DMS79 (cell line): ENCODE measurements around the gene CPM.

Experiments used
- DNase-seq: peaks from one replicate; lab custom pipeline; 2025; lab: John Stamatoyannopoulos, UW

CPM gene

DNA sequence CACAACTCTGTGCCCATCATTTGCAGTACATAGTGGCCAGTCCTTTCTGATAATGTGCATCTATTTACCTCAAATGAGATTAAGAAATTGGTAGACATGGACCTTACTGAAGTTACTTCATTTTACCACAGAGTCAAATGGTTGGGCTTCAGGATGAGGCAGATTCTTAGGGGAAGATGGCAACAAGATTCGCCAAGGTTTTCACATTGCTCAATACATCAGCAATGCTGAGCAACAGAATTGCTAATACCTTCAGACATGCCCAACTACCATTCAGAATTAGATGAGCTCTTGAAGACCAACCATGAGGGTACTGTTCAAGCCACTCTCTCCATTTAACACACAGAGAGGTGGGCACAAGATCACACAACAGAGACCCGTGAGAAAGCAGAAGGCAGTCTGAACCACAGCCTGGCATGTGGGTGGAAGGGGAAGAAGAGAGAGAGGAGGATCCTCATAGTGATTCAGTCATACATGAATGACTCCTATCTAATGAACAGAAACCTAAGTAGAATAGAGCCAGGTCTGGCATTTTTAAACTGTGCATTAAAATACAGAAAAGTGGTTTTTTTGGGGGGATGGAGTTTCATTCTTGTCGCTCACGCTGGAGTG, 28.5 kb downstream of the CPM start:
- DNase-seq: no peak

DNA sequence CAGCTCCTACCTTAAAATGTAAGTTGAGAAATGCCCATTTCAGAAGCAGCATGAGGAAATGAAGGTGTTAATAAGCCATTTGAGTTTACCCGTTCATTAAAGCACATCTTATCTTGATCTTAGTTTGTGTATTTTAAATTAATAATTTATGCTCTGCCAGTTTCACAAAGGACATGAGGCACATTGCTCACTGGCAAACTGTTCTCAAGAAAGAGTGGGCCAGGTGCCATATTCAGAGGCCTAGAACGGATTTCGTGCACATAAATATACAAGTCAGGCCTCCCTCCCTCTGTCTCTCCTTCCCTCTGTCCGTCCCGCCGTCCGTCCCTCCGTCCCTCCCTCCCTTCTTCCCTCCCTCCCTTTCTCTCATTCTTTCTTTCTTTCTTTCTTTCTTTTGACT, 29.5 kb downstream of the CPM start:
- DNase-seq: no peak

DNA sequence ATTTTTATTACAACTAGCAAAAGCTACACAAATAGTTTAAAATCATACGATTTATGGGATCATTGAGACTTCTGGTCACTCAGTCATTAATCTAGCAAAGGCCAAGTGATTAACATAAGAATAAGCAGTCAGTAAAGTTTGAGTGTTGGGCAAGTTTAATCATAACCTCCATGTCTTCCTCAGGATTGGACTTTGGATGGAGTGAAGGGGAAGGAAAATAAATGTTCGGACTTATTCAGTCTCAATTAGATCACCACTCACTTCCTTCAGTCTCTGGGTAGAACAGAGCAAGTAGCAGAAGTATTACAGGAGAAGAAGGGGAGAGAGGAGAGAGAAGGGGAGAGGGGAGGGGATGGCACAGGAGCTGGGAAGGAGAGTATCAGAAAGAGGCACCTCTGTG, 31.4 kb downstream of the CPM start:
- DNase-seq: no peak

DNA sequence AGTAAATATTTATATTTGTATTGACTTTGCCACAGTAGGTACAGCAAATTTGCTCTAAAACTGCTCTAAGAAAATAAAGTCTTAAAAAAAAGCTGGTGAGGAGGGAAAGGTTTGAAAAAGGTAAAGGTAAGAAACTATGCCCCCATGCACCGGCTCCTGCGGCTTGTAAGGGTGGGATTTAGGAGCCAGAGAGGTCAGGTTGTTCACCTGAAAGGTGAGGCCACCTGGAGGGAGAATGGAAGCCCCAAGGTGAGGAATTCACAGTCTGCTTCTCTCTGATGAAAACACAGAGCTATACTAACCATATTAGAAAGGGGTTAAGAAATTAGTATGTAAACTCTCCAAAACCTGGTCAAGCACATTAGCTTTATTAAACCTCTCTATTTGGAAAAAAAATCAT, 31.8 kb downstream of the CPM start:
- DNase-seq: no peak

DNA sequence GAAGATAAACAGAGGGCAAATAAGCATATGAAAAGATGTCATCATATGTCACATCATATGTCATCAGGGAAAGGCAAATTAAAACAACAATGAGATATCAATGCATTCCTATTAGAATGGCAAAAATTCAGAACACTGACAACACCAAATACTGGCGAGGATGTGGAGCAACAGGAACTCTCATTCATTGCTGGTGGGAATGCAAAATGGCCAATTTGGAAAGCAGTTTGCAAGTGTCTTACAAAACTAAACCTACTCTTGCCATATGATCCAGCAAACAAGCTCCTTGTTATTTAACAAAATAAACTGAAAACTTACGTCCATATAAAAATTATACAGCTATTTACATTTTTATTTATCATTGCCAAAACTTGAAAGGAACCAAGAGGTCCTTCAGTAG, 32.7 kb downstream of the CPM start:
- no peak for DNase-seq

DNA sequence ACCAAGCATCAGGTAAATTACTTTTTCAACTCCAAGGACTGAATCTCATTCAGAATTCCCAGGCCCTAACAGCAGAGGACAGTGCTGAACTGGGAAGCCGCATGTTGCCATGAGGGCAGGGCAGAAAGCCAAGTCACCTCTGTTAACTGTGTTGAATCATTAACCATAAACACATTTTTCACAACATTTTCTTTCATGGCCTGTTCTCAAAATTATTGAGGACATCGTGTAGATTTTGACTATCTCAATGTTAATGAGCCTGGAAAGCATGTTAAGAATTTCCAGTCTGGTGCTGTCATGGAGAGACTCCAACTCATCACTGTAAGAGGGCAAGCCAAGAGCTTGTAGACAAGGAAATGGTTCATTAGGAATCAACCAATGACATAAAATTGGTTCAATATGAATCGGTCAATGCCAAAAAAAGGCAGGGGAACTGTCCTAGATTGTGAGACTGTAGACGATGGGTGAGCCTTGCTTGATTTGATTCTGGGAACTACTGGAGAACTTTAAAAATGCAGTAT, 33.7 kb downstream of the CPM start:
- DNase-seq: no peak

DNA sequence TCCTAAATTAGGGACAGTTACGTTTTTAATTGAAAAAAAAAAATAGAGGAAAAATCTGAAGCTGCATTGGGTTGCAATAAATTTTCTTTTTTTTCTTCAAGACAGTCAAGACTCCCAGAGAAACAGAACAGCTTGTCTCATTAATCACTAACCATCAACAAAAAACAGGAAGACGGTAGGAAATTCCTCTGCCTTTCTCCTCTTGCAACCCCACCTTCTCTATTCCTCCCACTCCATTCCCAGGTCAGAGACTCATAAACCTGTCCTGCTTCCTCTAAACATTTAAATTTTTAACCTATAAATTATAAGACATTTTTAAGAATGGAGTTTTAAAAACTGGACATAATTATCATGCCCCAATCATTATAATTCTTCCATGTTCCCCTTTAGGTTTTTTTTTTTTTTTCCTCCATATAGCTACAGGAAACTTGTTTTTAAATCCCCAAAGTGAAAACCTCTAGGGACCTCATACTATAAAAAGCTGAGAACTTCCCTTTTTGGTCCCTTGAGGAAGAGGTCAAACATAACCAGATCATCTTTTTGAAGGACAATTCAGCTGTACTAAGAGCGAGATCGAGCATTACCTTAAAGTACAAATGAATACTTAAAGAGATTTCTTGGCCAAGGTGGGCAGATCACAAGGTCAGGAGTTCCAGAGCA, 36.0 kb downstream of the CPM start:
- no peak for DNase-seq

DNA sequence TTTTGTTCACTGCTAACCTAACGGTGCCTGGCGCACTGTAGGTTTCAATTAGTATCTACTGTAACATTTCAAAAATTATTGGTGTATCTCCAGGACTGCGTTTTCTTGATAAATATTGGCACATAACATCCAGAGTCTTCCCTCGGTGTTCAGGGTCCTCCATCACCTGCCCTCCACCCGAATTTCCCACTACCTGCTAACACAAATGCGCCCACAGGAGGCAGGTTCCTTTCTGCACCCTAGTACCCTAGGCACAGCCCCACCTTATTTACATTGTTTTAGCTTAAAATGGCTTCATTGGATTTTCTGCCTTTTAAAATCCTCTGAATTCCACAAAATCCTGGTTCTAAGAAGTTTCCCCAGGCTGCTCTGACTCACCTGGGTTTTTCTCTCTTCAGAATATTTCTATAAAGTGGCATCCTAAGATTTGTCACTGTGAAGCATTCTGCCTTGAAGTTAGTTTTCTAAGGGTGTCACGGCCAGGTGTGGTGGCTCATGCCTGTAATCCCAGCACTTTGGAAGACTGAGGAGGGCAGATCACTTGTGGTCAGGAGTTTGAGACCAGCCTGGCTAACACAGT, 38.6 kb downstream of the CPM start:
- DNase-seq: no peak

DNA sequence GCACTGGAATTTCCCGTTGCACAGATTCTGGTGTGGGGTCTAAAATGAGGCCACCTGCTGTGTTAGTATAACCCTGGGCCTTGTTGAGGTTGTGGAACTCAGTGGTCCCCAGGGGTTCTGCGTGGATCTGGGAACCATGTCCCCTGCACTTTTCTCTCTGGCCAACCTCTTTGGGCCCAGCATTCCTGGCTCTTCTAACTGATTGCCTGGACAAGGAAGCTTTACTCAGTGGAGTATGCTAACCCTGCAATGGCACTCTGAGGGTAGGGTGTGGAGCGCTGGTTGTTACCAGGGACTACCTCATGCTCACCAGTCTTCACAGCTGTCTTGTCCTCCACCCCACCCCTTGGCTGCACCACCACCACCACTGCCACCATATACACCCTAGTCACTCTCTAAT, 39.2 kb downstream of the CPM start:
- DNase-seq: no peak

DNA sequence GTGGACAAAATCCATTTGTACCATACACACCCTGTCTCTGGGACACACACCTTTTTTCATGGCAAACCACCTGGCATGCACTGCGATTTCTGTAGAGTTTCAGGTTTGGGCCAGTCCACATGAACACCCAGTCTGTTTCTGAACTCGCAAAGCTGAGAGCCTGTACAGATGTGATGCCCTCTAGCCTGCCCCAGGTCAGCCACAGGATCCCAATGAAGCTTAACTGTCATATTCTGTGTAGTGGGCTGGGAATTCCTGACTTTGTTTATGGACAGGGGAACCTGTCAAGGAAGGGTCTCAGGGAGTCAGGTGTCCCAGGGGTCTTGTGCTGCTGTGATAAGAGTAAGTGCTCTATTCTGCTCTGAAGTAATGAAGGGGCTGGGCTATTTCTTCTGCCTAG, 39.8 kb downstream of the CPM start:
- DNase-seq: no peak

DNA sequence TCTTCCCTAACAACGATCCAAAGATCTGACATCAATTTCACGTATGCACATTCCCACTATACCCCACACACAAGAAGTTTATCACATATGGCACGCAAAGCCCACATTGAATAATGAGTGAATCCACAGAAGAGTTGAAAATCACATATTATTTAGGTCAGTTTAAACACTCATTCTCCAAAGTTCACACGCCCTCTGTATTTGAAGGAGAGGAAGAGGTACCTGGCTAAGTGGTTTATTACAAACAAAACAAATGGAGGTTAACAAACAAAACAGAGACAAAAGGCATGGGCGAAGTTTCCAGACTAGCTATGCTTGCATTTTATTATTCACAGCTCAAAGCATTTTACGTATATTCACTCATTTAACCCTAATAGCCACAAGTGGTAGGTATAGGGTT, 41.8 kb downstream of the CPM start:
- no peak for DNase-seq

DNA sequence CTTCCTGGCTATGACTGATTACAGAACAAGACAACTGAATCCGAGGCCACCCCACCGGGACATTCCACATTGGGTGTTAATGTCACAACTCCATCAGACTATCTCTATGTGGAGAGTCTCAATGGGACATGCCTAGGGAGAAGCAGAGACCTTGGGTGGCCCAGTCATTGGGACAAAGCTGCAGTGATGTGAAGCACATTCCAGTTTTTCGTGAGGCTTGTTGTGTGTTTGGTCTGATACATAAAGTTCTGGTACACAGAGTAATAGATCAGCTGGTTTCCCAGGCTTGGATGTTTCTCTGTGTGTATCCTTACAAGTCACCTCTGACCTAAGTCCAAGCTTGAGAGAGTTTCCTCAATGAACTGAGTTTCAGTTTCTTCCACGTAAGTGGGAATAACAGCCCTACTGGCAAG, 42.3 kb downstream of the CPM start:
- DNase-seq: no peak

DNA sequence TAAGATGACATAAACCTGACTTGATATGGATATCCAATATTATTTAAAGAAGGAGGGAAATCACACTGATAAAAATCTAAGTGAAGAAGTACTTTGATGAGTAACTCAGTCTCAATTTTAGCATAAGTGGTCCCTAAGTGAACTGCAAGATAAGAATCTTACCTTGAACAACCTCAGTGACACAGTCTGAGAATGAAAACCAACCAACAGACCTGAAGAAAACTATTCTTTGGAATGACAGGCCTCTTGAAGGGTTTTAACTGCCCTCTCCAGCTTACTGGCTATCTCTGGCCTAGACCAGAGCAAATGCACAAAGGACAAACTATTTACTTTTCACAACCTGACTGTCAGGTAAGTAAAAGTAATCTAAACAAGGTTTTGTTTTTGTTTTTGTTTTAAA, 44.7 kb downstream of the CPM start:
- DNase-seq: no peak

DNA sequence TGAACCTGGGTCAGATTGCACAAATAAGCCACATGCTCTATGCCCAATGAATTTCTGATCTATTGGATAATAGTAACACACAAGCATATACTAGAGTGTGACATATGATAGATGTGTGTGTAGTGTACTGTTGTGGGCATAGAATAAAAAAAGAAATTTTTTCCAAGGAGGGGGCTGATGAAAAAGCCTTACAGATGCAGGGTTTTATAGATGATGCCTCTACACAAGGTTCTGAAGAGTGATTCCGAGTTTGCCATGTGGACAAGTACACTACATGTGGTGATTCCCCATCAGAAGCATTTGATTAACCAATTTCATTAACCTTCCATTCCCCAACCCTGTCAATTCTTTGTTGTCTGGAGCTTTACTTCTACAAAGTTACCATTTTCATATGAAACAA, 45.3 kb downstream of the CPM start:
- no peak for DNase-seq

DNA sequence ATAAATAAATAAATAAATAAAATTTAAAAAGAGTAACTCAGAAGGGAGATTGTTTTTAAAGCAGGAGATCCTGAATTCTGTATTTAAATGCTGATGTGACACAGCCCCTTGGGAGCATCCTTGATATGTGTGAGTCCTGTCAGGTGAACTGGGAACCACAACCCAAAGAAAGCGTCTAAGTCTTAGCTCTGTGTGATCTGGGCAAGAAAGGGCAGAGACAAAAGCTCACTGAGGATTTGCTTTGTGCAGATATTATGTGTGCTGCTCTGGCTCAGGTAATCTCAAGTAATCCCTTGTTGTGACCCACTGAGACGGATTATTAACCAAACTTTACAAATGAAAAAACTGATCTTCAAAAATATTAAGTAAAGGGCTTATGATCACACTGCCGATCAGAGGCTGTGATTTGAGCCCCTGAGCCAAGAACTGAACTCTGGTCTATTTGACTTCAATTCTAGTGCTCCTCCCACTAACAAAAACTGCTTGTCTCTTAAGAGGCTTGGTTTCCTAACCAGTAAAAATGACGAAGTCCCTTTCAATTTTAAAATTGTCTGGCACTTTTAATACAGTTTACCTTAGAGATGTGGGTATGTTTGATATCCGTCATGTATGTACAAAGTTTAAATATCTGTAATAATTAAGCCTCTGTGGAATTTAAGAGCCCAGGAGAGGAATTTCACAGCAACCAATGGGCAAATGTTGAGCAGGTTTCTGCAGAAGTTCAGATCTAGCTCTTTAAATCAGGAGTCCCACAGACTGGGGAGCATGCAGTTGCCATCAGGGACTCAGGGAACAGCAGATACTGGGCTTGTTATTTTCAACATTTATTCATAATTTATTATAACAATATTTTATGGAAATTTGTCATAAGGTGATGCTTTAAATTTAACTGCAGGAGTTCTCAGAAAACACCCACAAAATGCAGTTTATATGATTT, 46.1 kb downstream of the CPM start:
- DNase-seq: no peak

DNA sequence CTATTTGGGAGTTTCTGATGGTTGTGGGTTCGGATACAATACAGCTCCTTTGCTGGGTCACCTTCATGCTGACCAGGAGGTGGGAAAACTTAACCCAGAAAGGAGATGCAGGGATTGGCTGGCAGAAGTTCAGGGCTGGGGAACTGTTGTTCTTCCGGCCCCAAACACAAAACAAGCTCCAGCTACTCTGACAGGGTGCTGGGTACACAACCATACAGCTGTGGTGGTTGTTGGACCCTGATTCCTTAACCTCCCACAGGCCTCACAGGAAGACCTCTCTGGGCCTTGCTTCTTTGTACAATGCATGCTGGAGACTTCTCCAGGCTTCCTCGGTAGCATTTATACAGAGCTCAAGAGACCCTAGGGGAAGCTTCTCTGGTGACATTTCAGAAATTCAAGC, 47.6 kb downstream of the CPM start:
- DNase-seq: no peak

DNA sequence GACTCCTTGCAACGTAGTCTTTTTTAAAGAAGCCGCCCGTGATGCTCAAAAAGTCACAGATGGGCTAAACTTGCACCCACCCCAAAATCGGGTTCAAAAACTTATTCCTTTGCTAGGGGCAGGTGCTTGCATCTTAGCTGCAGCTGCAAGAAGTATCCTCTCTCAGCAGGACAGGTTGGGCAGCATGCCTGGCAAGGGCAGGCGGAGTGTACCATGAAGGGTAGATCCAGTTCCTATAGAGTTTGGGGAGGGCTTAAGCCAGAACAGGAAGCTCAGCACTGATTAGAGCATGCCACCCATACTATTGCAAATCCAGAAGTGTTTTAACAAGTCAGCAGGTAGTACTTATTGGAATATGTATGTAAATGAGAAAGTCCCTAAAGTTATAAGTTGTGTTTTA, 48.7 kb downstream of the CPM start:
- DNase-seq: no peak

DNA sequence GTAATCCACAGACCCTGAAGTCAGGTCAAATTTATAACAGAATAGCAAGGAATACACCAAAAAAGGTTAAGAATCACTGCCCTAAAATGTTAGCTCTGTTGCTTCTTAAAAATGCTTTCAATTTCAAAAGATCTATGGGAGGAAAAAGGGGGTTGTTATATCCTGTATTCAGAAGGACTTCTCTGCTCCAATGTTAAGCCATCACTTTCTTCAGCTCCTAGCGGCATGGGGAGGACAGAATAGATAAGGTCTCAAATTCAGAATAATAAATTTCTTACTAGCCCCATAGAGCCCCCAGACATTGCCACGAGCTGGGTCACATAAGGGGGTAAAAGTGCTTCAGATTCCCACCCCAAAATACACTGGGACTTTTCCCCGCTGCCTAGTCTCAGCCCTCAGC, 49.8 kb downstream of the CPM start:
- DNase-seq: no peak

DNA sequence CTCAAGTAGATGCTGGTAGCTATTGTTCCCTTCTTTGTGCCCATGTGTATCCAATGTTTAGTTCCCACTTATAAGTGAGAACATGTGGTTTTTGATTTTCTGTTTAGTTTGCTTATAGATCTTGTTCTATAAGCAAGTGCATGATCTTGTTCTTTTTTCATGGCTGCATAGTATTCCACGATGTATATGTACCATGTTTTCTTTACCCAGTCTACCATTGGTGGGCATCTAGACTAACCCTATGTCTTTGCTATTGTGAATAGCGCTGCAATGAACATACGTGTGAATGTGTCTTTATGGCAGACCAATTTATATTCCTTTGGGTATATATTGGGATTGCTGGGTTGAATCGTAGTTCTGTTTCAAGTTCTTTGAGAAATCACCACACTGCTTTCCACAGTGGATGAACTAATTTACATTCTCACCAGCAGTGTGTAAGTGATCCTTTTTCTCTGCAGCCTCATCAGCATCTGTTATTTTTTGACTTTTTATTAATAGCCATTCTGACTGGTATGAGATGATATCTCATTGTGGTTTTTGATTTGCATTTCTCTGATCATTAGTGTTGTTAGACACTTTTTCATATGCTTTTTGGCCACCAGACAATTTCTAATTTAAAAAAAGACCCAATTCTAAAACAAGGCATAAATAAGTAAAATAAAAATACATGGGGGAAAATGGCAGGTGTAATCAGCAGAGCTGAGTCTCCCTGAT, 50.6 kb downstream of the CPM start:
- DNase-seq: no peak

DNA sequence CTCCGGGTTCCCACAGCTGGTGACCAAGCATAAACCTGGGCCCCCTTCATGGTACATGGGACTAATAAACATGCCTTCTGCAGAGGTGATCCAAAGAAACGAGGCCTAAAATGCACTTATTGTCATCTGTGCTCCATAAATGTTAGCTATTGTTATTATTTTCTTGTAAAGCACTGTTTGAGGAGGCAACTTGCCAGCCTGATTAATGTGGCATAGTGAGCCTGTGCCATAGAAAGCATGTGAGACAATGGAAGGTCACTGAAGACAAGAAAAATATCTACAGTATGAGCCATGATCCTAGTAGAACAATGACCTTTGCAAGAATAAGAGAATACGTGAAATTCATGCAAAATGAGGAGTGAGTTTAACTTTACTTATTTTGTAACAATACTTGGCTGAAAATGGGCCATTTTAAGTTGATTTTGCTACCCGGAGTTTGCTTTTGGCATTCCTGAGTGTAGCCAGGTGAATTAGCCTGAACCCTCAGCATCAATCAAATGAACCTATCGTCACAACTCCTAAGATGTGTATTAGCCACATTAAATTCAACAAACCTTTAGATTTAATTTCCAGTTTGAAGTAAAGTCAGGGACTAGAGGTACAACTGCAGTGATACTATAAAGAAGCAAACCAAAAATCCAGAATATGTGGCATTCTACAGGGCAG, 52.2 kb downstream of the CPM start:
- no peak for DNase-seq

DNA sequence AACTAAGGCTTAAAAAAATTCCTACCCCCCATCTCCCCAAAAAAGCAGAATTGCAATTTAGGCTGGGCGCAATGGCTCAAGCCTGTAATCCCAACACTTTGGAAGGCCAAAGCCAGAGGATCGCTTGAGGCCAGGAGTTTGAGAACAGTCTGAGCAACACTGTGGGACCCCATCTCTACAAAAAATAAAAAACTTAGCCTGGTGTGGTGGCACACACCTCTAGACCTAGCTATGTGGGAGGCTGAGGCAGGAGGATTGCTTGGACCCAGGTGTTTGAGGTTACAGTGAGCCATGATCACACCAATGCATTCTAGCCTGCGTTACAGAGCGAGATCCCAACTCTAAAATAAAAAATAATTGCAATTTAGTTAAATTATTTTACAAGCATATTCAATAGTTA, 54.1 kb downstream of the CPM start:
- DNase-seq: no peak
